Measurements from ENCODE around the gene TMEM183A.

The TMEM183A gene

GRCh38 chr1:203066965-203067364 lies 59.8 kb downstream of the TMEM183A start:
- Histone ChIP-seq H3K14ac (ENCODE audit: low read length) (no peak overlapping the region), H2BK5ac (ENCODE audit: low read depth, low read length, poor library complexity) (no peak overlapping the region), H3K36me3 (ENCODE audit: control insufficient read depth in 1 of 2, insufficient read depth in 2 of 2, low read length in 2 of 2) (no peaks in the 10 kb centered on the region), H3K27ac (ENCODE audit: low read depth, low read length) (no peak overlapping the region), H3K18ac (ENCODE audit: low read length) (no peak overlapping the region), H2BK120ac (ENCODE audit: insufficient read depth, low read length, poor library complexity) (no peak overlapping the region), H3K27me3 (ENCODE audit: insufficient read depth, low read length) (no peaks in the 10 kb centered on the region), H3K9ac (ENCODE audit: low read length) (no peak overlapping the region), H3K4ac (ENCODE audit: low read depth, low read length) (no peak overlapping the region), H3K4me1 (ENCODE audit: control insufficient read depth in 1 of 2, insufficient read depth in 2 of 2, low read length in 2 of 2) (no peaks in the 10 kb centered on the region), H3K23ac (ENCODE audit: low read length) (no peak overlapping the region), H4K91ac (ENCODE audit: low read depth, low read length) (no peak overlapping the region), H4K8ac (ENCODE audit: low read depth, low read length) (no peak overlapping the region), H4K12ac (ENCODE audit: low read depth, low read length) (no peak overlapping the region), H3K4me3 (ENCODE audit: low read depth, low read length) (no peak overlapping the region), H3K79me1 (ENCODE audit: low read length) (no peaks in the 10 kb centered on the region), H2AFZ (ENCODE audit: insufficient read depth, low read length, poor library complexity) (no peak overlapping the region), H3K4me2 (ENCODE audit: low read length) (no peak overlapping the region), H3K79me2 (ENCODE audit: control insufficient read depth, insufficient read depth, low read length, poor library complexity) (no peaks in the 10 kb centered on the region), H2AK5ac (ENCODE audit: low read length) (no peak overlapping the region), H2BK12ac (ENCODE audit: low read length) (no peak overlapping the region), H3K9me3 (ENCODE audit: insufficient read depth, low read depth, low read length) (no peaks in the 10 kb centered on the region)
- WGBS (ENCODE audit: extremely low coverage, insufficient coverage, insufficient read length) = no CpG with 5 or more reads among the region's 3 CpGs
- no peak for DNase-seq

GRCh38 chr1:203069030-203069747 lies 62.0 kb downstream of the TMEM183A start:
- Histone ChIP-seq H2AK5ac (ENCODE audit: low read length) (no peak overlapping the region), H2BK5ac (ENCODE audit: low read depth, low read length, poor library complexity) (no peak overlapping the region), H3K18ac (ENCODE audit: low read length) (no peak overlapping the region), H3K27me3 (ENCODE audit: insufficient read depth, low read length) (no peaks in the 10 kb centered on the region), H2BK120ac (ENCODE audit: insufficient read depth, low read length, poor library complexity) (no peak overlapping the region), H3K36me3 (ENCODE audit: control insufficient read depth in 1 of 2, insufficient read depth in 2 of 2, low read length in 2 of 2) (no peaks in the 10 kb centered on the region), H3K4me1 (ENCODE audit: control insufficient read depth in 1 of 2, insufficient read depth in 2 of 2, low read length in 2 of 2) (no peaks in the 10 kb centered on the region), H3K79me2 (ENCODE audit: control insufficient read depth, insufficient read depth, low read length, poor library complexity) (no peaks in the 10 kb centered on the region), H4K8ac (ENCODE audit: low read depth, low read length) (no peak overlapping the region), H3K14ac (ENCODE audit: low read length) (no peak overlapping the region), H3K9me3 (ENCODE audit: insufficient read depth, low read depth, low read length) (no peaks in the 10 kb centered on the region), H3K4me2 (ENCODE audit: low read length) (no peak overlapping the region), H3K4ac (ENCODE audit: low read depth, low read length) (no peak overlapping the region), H2AFZ (ENCODE audit: insufficient read depth, low read length, poor library complexity) (no peak overlapping the region), H4K12ac (ENCODE audit: low read depth, low read length) (no peak overlapping the region), H3K4me3 (ENCODE audit: low read depth, low read length) (no peak overlapping the region), H3K23ac (ENCODE audit: low read length) (no peak overlapping the region), H3K9ac (ENCODE audit: low read length) (no peak overlapping the region), H3K27ac (ENCODE audit: low read depth, low read length) (no peak overlapping the region), H4K91ac (ENCODE audit: low read depth, low read length) (no peak overlapping the region), H3K79me1 (ENCODE audit: low read length) (no peaks in the 10 kb centered on the region), H2BK12ac (ENCODE audit: low read length) (no peak overlapping the region)
- WGBS (ENCODE audit: extremely low coverage, insufficient coverage, insufficient read length) = no CpG with 5 or more reads among the region's 4 CpGs
- DNase-seq = no peak

- Histone ChIP-seq H3K9ac (ENCODE audit: low read length) (no peak overlapping the region), H3K27me3 (ENCODE audit: insufficient read depth, low read length) (peaks cover 21% of the 10 kb centered on the region), H2AK5ac (ENCODE audit: low read length) (no peak overlapping the region), H2BK12ac (ENCODE audit: low read length) (no peak overlapping the region), H3K4me2 (ENCODE audit: low read length) (no peak overlapping the region), H3K79me2 (ENCODE audit: control insufficient read depth, insufficient read depth, low read length, poor library complexity) (no peaks in the 10 kb centered on the region), H2BK5ac (ENCODE audit: low read depth, low read length, poor library complexity) (no peak overlapping the region), H3K27ac (ENCODE audit: low read depth, low read length) (no peak overlapping the region), H3K14ac (ENCODE audit: low read length) (no peak overlapping the region), H4K8ac (ENCODE audit: low read depth, low read length) (no peak overlapping the region), H3K9me3 (ENCODE audit: insufficient read depth, low read depth, low read length) (peaks cover 6% of the 10 kb centered on the region), H3K4ac (ENCODE audit: low read depth, low read length) (no peak overlapping the region), H4K91ac (ENCODE audit: low read depth, low read length) (no peak overlapping the region), H3K18ac (ENCODE audit: low read length) (no peak overlapping the region), H3K4me3 (ENCODE audit: low read depth, low read length) (no peak overlapping the region), H3K79me1 (ENCODE audit: low read length) (no peaks in the 10 kb centered on the region), H4K12ac (ENCODE audit: low read depth, low read length) (no peak overlapping the region), H3K36me3 (ENCODE audit: control insufficient read depth in 1 of 2, insufficient read depth in 2 of 2, low read length in 2 of 2) (no peaks in the 10 kb centered on the region), H3K4me1 (ENCODE audit: control insufficient read depth in 1 of 2, insufficient read depth in 2 of 2, low read length in 2 of 2) (peaks cover 0 to 4% of the 10 kb centered on the region in 2 experiments), H2AFZ (ENCODE audit: insufficient read depth, low read length, poor library complexity) (no peak overlapping the region), H3K23ac (ENCODE audit: low read length) (no peak overlapping the region), H2BK120ac (ENCODE audit: insufficient read depth, low read length, poor library complexity) (no peak overlapping the region)
- DNase-seq = no peak
- WGBS (ENCODE audit: extremely low coverage, insufficient coverage, insufficient read length) = no CpG with 5 or more reads among the region's 7 CpGs
These were observed 64.9 kb downstream of the TMEM183A start for GRCh38 chr1:203072002-203072602.

- DNase-seq = no peak
- no peak overlapping the region for H3K14ac ChIP-seq (ENCODE audit: low read length)
- no peak overlapping the region for H3K4ac ChIP-seq (ENCODE audit: low read depth, low read length)
- no peaks in the 10 kb centered on the region for H3K79me2 ChIP-seq (ENCODE audit: control insufficient read depth, insufficient read depth, low read length, poor library complexity)
- no peak overlapping the region for H4K91ac ChIP-seq (ENCODE audit: low read depth, low read length)
- peaks cover 6% of the 10 kb centered on the region for H3K9me3 ChIP-seq (ENCODE audit: insufficient read depth, low read depth, low read length)
- H4K8ac ChIP-seq (ENCODE audit: low read depth, low read length) = no peak overlapping the region
- no peak overlapping the region for H2AFZ ChIP-seq (ENCODE audit: insufficient read depth, low read length, poor library complexity)
- H3K27me3 ChIP-seq (ENCODE audit: insufficient read depth, low read length) = peaks cover 21% of the 10 kb centered on the region
- no peak overlapping the region for H3K4me2 ChIP-seq (ENCODE audit: low read length)
- peaks cover 0 to 4% of the 10 kb centered on the region in 2 experiments for H3K4me1 ChIP-seq (ENCODE audit: control insufficient read depth in 1 of 2, insufficient read depth in 2 of 2, low read length in 2 of 2)
- H3K27ac ChIP-seq (ENCODE audit: low read depth, low read length) = no peak overlapping the region
- H3K79me1 ChIP-seq (ENCODE audit: low read length) = no peaks in the 10 kb centered on the region
- H3K18ac ChIP-seq (ENCODE audit: low read length) = no peak overlapping the region
- no CpG with 5 or more reads among the region's 3 CpGs for WGBS (ENCODE audit: extremely low coverage, insufficient coverage, insufficient read length)
- H2BK120ac ChIP-seq (ENCODE audit: insufficient read depth, low read length, poor library complexity) = no peak overlapping the region
- H3K23ac ChIP-seq (ENCODE audit: low read length) = no peak overlapping the region
- H3K9ac ChIP-seq (ENCODE audit: low read length) = no peak overlapping the region
- H2AK5ac ChIP-seq (ENCODE audit: low read length) = no peak overlapping the region
- no peak overlapping the region for H2BK5ac ChIP-seq (ENCODE audit: low read depth, low read length, poor library complexity)
- no peaks in the 10 kb centered on the region for H3K36me3 ChIP-seq (ENCODE audit: control insufficient read depth in 1 of 2, insufficient read depth in 2 of 2, low read length in 2 of 2)
- no peak overlapping the region for H3K4me3 ChIP-seq (ENCODE audit: low read depth, low read length)
- no peak overlapping the region for H2BK12ac ChIP-seq (ENCODE audit: low read length)
- no peak overlapping the region for H4K12ac ChIP-seq (ENCODE audit: low read depth, low read length)
These were observed 65.7 kb downstream of the TMEM183A start for GRCh38 chr1:203072911-203073310.
